ENCODE measurements around the gene TRMU. TPM values are rescaled to one million over a fixed set of nuclear protein-coding genes. Genes with fewer than 3 reads are reported as not detected.

Gene TRMU
- total RNA-seq, 3 donors from 2014 or later (not counting 1 experiment from before 2014, with no cell fraction given) = 54.5 to 77.9 (median 58.4) TPM

GRCh38 chr22:46326066-46326680 lies 9.3 kb upstream of the TRMU start:
- H3K27ac ChIP-seq (ENCODE audit: low read length) = no peak overlapping the region
- Mint-ChIP-seq H3K27me3 (ENCODE audit: low read depth in 2 of 2) (no peaks in the 10 kb centered on the region), H3K9me3 (no peaks in the 10 kb centered on the region), H3K4me1 (no peaks in the 10 kb centered on the region), H3K27ac (no peak overlapping the region), H3K36me3 (no peaks in the 10 kb centered on the region), H3K4me3 (no peak overlapping the region)
- no peaks in the 10 kb centered on the region for H3K9me3 ChIP-seq (ENCODE audit: control insufficient read depth, insufficient read depth, low read length)
- no peaks in the 10 kb centered on the region for H3K4me1 ChIP-seq (ENCODE audit: control insufficient read depth, insufficient read depth, low read length)
- TF ChIP-seq, protein P1, sequence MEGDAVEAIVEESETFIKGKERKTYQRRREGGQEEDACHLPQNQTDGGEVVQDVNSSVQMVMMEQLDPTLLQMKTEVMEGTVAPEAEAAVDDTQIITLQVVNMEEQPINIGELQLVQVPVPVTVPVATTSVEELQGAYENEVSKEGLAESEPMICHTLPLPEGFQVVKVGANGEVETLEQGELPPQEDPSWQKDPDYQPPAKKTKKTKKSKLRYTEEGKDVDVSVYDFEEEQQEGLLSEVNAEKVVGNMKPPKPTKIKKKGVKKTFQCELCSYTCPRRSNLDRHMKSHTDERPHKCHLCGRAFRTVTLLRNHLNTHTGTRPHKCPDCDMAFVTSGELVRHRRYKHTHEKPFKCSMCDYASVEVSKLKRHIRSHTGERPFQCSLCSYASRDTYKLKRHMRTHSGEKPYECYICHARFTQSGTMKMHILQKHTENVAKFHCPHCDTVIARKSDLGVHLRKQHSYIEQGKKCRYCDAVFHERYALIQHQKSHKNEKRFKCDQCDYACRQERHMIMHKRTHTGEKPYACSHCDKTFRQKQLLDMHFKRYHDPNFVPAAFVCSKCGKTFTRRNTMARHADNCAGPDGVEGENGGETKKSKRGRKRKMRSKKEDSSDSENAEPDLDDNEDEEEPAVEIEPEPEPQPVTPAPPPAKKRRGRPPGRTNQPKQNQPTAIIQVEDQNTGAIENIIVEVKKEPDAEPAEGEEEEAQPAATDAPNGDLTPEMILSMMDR (IDR thresholded peaks at IDR 0.05) = no peak
- WGBS (ENCODE audit: insufficient coverage) = 98% methylated on average over 23 of the region's 23 CpGs
- ATAC-seq = no peak
- intact Hi-C loops (cut with micrococcal nuclease) = no loop called here
- DNase-seq = no peak
- H3K36me3 ChIP-seq (ENCODE audit: control insufficient read depth, insufficient read depth, low read length) = no peaks in the 10 kb centered on the region
- H3K27me3 ChIP-seq (ENCODE audit: control insufficient read depth, insufficient read depth, low read length) = no peaks in the 10 kb centered on the region
- H3K4me3 ChIP-seq (ENCODE audit: low read length) = no peak overlapping the region

GRCh38 chr22:46327691-46328465 lies 7.6 kb upstream of the TRMU start:
- intact Hi-C loops (cut with micrococcal nuclease) = no loop called here
- H3K27me3 Mint-ChIP-seq (ENCODE audit: low read depth in 2 of 2) = no peaks in the 10 kb centered on the region
- Histone ChIP-seq H3K4me1 (ENCODE audit: control insufficient read depth, insufficient read depth, low read length) (no peaks in the 10 kb centered on the region), H3K4me3 (ENCODE audit: low read length) (no peak overlapping the region), H3K9me3 (ENCODE audit: control insufficient read depth, insufficient read depth, low read length) (no peaks in the 10 kb centered on the region), H3K27ac (ENCODE audit: low read length) (no peak overlapping the region), H3K36me3 (ENCODE audit: control insufficient read depth, insufficient read depth, low read length) (no peaks in the 10 kb centered on the region), H3K27me3 (ENCODE audit: control insufficient read depth, insufficient read depth, low read length) (no peaks in the 10 kb centered on the region)
- no peaks in the 10 kb centered on the region for H3K4me1 Mint-ChIP-seq
- no peaks in the 10 kb centered on the region for H3K36me3 Mint-ChIP-seq
- no peak overlapping the region for H3K27ac Mint-ChIP-seq
- ATAC-seq = no peak
- 99% methylated on average over 12 of the region's 13 CpGs for WGBS (ENCODE audit: insufficient coverage)
- no peak overlapping the region for H3K4me3 Mint-ChIP-seq
- TF ChIP-seq, protein P1 (IDR thresholded peaks at IDR 0.05) = no peak
- no peak for DNase-seq
- H3K9me3 Mint-ChIP-seq = no peaks in the 10 kb centered on the region

GRCh38 chr22:46328797-46329196 lies 6.7 kb upstream of the TRMU start:
- H3K4me1 ChIP-seq (ENCODE audit: control insufficient read depth, insufficient read depth, low read length) = no peaks in the 10 kb centered on the region
- ATAC-seq = no peak
- 99% methylated on average over 11 of the region's 11 CpGs for WGBS (ENCODE audit: insufficient coverage)
- H3K9me3 ChIP-seq (ENCODE audit: control insufficient read depth, insufficient read depth, low read length) = no peaks in the 10 kb centered on the region
- H3K4me3 ChIP-seq (ENCODE audit: low read length) = no peak overlapping the region
- H3K27ac Mint-ChIP-seq = no peak overlapping the region
- no peaks in the 10 kb centered on the region for H3K27me3 ChIP-seq (ENCODE audit: control insufficient read depth, insufficient read depth, low read length)
- no peak overlapping the region for H3K27ac ChIP-seq (ENCODE audit: low read length)
- no peaks in the 10 kb centered on the region for H3K27me3 Mint-ChIP-seq (ENCODE audit: low read depth in 2 of 2)
- H3K9me3 Mint-ChIP-seq = no peaks in the 10 kb centered on the region
- H3K4me1 Mint-ChIP-seq = no peaks in the 10 kb centered on the region
- H3K36me3 ChIP-seq (ENCODE audit: control insufficient read depth, insufficient read depth, low read length) = no peaks in the 10 kb centered on the region
- TF ChIP-seq, protein P1 (IDR thresholded peaks at IDR 0.05) = no peak
- H3K36me3 Mint-ChIP-seq = no peaks in the 10 kb centered on the region
- no peak overlapping the region for H3K4me3 Mint-ChIP-seq
- no peak for DNase-seq
- intact Hi-C loops (cut with micrococcal nuclease) = no loop called here
